Kasumi-1 (cell line): ENCODE data around the gene TMEM164.
"Not testable (repeated sequence)": the region's sequence is repeated elsewhere in the genome, so short reads cannot be mapped to it uniquely, and the experiment has no call there.

Experiments used
- DNase-seq, 2 experiments: peaks; one replicate each; lab custom pipeline; 2025; lab: John Stamatoyannopoulos, UW

TMEM164 gene

DNA sequence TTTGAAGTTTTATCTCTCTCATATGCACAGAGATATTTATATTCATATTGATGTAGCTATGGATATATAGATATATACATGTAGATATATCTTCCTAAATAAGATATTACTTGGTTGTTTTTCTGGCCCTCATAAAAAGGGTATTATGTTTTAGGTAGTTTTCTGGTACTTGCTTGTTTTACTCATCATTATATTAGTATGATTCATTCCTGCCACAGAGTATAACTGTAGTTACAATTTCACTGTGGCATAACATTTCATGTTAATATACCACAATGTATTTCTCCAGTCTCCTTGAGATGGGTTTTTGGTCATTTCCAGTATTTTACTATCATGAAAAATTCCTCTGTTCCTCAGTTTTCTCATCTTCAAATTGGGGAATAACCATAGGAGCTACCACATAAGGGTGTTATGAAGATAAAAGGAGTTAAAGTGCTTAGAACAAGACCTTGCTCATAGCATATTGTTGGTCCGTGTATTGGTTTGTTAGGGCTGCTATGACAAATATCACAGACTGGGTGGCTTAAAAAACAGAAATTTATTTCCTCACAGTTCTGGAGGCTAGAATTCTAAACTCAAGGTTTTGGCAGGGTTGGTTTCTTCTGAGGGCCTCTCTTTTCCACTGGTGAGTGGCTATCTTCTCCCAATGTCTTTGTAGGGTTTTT lies 129.7 kb downstream of the TMEM164 start:
- no peak for DNase-seq

DNA sequence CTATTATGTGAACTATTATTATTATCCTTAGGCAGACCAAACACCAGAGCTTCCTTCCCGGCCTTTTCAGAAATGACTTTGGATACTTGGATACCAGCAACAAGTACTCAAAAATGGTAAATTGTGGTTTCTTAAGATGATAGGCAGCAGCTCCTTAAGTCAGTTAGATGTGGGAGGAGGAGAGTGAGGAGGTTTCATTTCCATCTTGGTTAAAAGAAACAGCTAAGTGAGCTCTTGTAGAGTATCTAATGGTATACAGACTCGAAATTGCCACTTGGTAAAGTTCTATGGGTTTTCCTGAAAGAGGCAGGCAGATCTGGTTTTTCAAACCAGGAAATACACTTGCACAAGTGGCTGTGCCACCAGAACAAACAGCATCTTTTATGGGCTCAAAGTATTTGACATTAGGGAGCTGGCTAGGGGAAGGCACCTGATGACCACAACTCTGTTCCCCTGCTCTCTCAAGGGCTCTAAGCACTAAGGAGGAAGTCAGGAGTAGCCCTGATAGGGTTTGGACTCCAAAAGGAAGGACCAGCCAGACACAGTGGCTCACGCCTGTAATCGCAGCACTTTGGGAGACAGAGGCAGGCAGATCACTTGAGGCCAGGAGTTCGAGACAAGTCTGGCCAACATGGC lies 130.9 kb downstream of the TMEM164 start:
- DNase-seq: no peak

DNA sequence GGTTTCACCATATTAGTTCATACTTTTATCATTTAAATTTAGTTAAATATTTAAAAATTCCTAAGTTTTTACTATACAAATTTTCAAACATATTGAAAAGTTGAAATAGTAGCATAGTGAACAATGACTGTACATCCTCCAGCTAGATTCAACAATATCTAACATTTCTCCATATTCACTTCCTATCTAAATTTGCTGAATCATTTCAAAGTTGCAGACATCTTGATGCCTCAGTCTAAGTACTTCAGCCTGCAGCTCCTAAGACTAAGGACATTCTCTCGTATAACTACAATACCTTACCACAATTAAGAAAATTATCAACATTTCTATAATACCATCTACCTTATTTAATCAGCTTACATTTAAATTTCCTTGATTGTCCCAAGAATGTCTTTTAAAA lies 132.7 kb downstream of the TMEM164 start:
- no peak for DNase-seq

DNA sequence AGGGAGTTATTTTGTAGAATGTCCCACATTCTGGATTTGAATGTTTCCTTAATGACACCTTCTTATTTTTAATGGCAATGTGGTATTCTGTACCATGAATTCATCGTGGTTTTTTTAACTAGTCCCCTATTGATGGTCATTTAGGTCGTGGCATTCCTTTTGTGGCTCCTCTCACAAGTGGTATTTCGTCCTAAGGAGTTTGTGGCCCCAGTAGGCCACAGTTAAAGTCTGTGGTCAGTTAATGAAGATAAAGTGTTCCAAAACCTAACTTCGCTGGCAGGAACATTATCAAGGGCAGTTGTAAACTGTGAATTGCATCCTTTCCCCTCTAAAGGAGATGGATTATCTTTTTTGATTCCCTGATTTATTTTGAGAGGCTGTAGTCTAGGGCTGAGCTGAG lies 133.2 kb downstream of the TMEM164 start:
- no peak for DNase-seq

DNA sequence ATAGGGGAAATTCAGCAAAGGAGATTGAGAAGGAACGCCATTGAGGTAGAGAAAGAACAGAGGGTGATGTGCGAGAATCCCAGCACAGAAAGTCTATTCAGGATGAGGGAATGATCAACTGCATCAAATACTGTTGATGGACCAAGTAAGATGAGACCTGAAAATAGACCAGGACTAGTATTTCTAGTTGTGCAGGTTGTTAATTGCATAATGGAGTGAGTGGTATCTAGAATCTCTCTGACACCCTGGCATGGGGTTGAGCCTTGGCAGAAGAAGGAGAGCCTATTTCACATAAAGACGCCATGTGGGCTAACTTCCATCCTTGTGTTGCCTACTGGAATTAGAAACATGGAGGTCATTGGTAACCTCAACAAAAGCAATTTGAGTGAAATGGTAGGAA lies 135.6 kb downstream of the TMEM164 start:
- DNase-seq: no peak

DNA sequence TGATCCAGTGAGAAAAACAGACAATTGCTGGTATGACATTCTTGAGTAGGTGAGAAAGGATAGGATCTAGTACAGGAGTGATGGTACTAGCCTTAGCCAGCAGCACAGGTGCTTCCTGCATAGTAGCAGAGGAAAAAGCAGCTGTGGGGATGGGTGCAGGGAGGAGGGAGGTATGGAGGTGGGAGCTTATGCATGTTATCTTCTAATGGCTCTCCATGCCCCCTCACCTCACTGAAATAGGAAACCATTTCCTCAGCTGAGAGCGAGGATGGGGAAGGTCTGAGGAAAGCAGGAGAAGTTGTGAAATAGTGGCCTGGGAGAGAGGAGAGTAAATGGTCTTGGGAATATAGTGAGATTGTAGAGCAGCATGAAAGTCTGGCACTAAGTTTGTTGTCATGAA lies 136.3 kb downstream of the TMEM164 start:
- DNase-seq: no peak

DNA sequence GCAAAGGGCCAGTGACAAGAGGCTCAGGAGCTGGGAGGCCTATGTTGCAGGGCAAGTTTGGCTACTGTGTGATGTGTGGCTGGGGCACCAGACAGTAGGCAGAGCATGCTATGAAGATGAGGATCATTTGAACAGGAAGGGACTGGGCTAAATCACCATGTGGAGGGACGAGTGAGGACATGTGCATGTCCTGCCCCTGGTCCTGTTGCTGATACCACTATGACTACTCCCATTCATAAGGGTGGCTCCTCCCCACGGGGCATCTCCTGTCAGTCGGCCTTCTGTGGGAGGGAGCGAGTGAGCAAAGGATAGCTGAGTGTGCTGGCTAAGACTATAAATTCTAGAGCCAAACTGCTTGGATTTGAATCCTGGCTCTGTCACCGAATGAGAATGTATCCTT lies 139.2 kb downstream of the TMEM164 start:
- DNase-seq: no peak

DNA sequence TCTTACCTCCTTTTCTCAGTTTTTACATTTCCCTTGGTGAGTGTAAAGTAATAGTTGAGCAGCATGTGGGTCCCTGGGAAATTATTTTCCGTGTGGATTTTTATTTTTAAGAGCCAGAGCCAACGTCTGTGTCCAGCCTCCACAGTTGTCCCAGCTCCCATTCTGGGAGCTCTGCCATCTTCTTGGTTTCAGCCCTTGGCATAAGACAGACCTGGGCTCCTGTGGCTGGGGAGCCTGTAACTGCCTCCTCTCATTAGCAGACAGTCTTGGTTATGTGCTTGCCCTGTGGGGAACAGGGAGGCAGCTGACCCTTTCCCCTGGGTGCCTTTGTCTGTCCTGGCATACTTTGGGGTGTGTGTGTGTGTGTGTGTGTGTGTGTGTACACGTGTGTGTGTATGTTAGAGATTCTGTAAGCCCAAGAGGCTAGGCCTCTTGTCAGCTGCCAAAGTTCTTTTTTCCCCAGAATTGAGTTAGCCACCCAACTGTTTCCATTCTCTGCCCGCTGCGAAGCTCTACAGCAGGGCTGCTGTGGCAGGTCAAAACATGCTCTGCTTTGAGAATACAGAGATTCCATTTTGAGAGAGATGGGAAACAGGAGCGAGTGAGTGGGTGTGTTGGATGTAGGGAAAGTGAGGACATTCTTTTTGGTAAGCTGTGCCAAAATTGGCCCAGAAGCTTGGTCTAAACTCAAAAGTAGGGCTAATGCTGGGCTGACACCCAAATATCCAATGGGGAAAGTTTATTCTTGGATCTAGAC lies 140.7 kb downstream of the TMEM164 start:
- DNase-seq: no peak

DNA sequence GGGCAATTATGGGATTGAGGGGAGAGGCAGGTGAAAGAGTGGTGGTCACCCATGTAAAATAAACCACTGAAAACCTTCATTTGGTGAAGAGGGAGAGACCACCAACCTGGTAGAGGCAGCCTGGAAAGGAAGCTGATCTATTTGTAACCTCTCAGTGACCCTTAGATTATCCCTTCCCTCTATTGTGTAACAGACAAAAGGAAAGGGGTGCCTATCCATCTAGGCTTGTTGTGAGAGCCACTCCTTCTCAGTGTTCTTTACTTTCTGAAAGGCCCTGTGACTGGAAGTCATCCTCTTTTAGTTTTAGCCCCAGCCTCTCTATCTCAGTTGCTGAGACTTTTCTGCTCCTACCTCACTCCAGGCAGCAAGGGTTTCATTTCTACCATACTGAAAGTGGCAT lies 142.4 kb downstream of the TMEM164 start:
- no peak for DNase-seq

DNA sequence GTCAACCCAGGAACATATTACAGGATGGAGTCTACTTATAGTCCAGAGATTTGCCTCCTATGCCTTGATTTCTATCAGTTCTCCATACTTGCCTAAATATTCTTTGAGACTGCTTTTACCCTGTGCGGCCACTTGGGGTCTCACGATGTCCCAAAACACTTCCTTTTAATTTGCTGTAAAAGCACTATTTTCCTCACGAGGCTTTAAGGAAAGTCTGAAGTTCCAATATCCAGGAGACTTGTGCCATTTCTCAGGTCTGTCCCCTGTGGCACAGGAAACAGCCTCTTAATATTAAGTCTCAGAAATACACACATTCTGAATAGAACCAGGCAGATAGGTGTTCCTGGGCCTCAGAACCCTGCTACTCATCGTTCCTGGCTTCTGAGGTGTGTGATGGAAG lies 142.9 kb downstream of the TMEM164 start:
- DNase-seq: peak; percentile 11 to 48

DNA sequence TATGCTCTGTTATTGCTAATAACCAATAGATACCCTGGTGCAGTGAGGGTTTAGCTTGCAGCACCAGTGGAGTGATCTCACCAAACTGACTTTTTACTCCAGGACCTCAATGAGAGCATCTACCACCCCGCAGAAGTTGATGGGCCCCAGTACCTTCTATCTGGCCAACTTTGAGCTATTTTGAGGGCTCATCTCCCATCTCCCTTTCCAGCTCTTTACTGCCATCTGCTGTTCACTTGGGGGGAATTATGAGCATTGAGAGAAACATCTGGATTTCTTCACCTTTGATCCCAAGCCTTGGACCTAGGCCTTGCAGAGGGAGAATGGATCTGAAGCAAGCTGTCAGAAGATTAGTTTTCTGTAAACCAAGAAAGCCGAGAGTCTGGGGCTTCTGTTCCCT lies 143.6 kb downstream of the TMEM164 start:
- peak; percentile 39 to 48 for DNase-seq

DNA sequence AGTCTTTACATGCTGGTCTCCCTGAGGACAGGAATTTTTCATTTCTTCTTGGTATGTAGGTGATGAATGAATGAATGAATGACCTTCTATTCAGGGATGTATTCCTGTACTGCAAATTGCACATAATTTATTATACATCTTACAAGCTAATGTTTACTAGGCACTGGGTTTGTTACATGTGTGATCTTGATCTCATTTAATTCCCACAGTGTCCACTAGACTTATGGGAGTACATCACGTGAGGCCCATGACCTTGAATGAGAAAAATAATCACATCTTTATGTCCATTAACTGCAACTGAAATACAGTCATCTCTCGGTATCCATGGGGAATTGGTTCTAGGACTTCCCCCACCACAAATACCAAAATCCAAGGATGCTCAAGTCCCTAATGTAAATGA lies 150.3 kb downstream of the TMEM164 start:
- no peak for DNase-seq

DNA sequence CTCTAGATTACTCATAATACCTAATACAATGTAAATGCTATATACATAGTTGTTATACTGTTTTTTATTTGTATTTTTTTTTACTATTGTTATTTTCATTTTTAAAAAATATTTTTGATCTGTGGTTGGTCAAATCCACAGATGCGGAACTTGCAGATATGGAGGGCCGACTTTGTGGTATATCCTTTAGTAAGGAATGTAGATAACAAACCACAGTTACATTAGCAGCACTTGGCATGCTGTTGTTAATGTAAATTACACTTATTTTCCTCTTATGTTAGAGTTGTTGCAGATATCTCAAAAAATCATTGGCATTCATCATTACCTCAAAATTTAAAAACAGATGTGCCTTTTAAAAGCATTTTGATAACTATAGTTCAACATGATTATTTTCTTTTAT lies 151.0 kb downstream of the TMEM164 start:
- no peak for DNase-seq

DNA sequence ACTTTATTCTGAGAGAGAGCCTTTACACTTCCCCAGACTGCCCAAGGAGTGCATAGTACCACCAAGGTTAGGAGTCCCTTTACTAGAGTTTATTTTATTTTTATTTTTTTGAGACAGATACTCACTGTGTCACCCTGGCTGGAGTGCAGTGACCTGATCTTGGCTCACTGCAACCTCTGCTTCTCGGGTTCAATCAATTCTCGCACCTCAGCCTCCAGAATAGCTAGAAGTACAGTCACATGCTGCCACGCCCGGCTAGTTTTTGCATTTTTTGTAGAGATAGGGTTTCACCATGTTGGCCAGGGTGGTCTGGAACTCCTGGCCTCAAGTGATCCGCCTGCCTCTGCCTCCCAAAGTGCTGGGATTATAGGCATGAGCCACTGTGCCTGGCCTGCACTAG lies 151.4 kb downstream of the TMEM164 start:
- DNase-seq: not testable (repeated sequence)

DNA sequence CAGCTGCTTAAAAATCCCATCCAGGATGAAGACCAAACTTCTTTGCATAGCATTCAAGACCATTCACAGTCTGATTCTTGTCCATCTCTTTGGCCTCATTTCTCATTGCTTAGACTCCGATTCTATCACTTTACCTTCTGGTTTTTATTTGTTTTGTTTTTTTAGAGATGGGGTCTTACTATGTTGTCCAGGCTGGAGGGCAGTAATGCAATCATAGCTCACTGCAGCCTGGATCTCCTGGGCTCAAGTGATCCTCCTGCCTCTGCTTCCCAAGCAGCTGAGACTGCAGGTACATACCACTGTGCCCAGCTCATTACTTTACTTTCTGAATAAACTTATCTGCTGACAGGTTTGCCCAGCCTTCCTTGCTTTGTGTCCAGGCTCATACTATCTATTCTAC lies 152.8 kb downstream of the TMEM164 start:
- DNase-seq: no peak

DNA sequence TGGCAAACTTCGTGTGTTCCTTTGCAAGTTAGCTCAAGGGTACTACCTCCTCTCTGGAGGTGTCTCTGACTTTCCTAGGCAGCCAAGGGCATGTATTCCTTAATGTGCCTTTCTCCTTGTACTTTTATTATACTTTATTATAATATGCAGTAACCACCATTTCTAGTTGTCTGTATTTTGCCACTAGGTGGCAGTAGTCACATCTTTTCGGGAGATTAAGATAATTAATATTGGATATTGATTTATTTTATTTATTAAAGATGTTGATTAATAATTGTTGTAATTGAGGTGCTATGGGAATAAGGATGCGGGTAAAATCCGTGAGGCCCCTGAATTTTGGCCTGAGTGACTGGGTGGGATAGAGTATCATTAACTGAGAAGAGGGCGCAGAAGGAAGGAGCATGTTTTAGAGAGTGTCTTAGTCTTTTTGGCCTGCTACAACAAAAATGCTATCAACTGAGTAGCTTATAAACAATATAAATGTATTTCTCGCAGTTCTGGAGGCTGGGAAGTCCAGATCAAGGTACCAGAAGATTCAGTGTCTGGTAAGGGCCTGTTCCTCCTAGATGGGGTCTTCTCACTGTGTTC lies 153.3 kb downstream of the TMEM164 start:
- peak; percentile 1 to 32 for DNase-seq

DNA sequence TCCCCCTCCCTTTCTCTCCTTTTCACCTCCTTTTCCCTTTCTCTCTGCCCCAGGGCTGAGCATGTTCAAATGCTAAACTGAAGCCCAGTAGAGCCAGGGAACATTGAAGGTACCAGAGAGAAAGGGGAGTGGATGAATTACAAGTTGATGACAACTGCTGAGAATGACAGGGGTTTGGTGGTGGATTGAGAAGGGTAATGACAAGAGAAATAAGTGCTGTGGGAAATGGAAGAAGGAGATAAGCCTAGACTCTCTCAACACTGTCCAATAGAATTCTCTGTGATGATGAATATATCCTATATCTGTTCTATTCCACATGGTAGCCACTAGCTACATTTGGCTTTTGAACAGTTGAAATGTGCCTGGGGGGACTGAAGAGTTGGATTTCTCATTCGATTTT lies 154.5 kb downstream of the TMEM164 start:
- no peak for DNase-seq

DNA sequence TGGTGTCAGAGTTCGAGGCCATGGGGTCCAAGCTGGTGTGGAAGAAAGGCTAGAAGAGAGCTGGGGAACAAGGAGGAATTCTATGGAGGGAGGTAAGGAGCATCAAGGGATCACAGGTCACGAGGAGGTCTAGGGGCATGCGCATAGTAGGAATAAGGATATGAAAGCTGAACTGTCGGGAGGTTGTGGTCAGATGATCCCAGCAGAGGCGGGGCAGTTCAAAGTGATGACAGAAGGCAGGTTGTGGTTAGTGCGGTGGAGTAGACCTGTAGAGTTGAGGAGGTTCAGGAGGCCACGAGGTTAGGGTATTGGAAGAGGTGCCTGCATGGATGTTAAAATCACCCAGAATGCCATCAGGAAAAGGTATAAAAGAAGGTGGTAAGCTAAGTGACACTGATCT lies 156.3 kb downstream of the TMEM164 start:
- DNase-seq: no peak

DNA sequence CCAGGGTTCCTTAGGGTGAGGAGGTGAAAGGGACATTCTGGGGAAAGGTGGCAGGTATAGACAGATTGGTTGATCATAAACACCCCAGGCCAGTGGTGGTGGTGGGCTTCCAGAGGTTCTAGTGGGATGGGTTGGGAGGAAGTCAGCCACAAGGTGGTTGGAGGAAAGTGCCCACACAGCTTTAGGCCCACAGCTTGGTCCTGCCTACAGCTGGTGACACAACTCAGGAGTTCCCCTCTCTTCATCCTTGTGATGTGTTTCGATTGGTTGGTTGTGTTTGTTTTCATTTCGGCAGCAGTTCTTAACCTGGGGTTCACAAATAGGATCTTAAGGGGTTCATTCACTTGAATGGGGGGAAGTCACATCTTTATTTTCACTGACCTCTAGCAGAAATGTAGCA lies 157.0 kb downstream of the TMEM164 start:
- DNase-seq: no peak

DNA sequence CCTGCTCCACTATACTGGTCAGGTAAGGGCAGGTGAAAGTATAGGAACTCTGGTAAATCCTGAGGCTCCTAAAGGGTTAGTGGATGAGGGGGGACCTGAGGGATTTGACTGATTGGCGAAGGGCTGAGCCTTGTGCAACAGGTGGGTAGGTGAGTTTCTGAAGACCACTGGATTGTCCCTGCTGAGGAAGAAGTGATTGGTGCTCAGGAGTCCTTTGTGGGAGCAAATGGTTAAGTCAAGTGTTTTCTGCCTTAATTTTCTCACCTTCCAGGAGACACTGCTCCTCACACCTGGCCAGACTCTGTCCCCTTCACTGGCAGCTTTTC lies 158.4 kb downstream of the TMEM164 start:
- DNase-seq: no peak

DNA sequence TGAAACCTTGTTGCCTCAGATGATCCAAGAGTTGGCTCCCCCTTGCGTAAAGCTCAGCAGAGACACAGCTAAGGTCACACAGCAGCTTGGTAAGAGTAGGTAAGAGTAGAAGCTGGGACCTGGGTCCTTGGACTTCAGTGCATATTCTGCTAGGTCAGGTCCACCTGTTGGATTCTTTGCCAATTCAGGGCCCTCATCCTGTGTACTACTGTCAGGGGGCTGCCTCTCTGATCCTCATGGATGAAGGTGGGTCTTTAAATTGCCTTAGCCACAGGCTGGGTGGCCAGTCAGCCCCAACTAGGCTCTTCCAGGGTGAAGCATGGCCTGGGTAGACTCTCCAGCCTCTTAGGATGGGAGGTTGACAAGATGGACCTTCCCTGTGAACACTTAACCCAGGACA lies 159.2 kb downstream of the TMEM164 start:
- DNase-seq: no peak

DNA sequence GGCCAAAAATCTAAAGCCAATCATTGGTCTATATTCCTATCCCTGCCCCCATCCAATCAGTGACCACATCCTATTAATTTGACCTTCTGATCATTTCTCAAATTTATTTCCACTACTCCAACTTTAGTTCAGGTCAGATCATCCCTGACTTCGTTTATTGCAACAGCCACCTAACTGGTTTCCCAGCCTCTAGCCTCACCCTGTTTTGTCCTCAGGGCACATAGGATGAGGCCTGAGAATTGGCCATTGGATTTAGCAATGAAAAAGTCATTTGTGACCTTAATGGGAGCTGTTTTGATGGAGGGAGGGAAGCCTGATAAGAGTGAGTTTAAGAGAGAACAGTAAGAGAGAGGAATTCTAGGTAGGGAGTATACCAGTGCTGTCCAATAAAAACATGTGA lies 160.0 kb downstream of the TMEM164 start:
- no peak for DNase-seq

DNA sequence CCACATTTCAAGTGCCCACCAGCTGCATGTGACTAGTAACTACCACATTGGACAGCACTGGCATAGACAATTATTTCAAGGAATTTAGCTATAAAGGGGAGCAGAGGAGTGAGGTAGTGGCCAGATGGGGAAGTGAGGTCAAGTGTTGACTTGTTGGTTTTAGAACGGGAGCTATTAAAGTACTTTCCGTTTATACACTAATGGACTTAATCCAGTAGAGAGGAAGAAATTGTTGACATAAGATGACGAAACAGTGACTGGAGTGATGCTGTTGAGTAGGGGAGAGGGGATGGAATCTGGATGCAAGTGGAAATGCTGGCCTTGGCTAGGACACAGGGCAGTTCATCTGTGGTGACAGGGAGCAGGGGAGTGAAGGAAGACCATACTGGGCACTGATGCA lies 160.6 kb downstream of the TMEM164 start:
- DNase-seq: no peak
